Neuron (in vitro differentiated cells): ENCODE measurements around the gene C12orf57.
A peak's percentile ranks its signal among the peaks of the same experiment; 100 is the strongest.

Experiments
- H2AFZ ChIP-seq: one replicate; pipeline ENCODE4 v1.6.1; 2013; ENCODE audit warnings: low read depth, mild to moderate bottlenecking, inconsistent platforms, low read length, moderate library complexity
- H3K27me3 ChIP-seq: one replicate; pipeline ENCODE4 v1.6.1; 2013; ENCODE audit warnings: low read length; ENCODE audit not compliant: insufficient read depth
- H3K36me3 ChIP-seq: one replicate; pipeline ENCODE4 v1.6.1; 2013; ENCODE audit warnings: low read length; ENCODE audit not compliant: insufficient read depth
- H3K4me1 ChIP-seq: one replicate; pipeline ENCODE4 v1.6.1; 2013; ENCODE audit warnings: low read length; ENCODE audit not compliant: insufficient read depth
- H3K4me3 ChIP-seq: 2 replicates; pipeline ENCODE4 v1.5.1; 2013; ENCODE audit warnings: mild to moderate bottlenecking, low read length, moderate library complexity
- H3K9me3 ChIP-seq: one replicate; pipeline ENCODE4 v1.6.1; 2013; ENCODE audit warnings: low read length

The C12orf57 gene

GRCh38 chr12:6964605-6965025, 20.8 kb downstream of the C12orf57 start:
- Histone ChIP-seq H3K27me3 (no peaks in the 10 kb centered on the region), H3K4me1 (peaks cover 10% of the 10 kb centered on the region), H2AFZ (no peak overlapping the region), H3K4me3 (no peak overlapping the region), H3K36me3 (peaks cover 45% of the 10 kb centered on the region), H3K9me3 (no peaks in the 10 kb centered on the region)

GRCh38 chr12:6965026-6965661, 21.3 kb downstream of the C12orf57 start:
- no peaks in the 10 kb centered on the region for H3K27me3 ChIP-seq
- peaks cover 10% of the 10 kb centered on the region for H3K4me1 ChIP-seq
- H2AFZ ChIP-seq: no peak overlapping the region
- H3K9me3 ChIP-seq: no peaks in the 10 kb centered on the region
- H3K36me3 ChIP-seq: peaks cover 45% of the 10 kb centered on the region
- H3K4me3 ChIP-seq: no peak overlapping the region

DNA sequence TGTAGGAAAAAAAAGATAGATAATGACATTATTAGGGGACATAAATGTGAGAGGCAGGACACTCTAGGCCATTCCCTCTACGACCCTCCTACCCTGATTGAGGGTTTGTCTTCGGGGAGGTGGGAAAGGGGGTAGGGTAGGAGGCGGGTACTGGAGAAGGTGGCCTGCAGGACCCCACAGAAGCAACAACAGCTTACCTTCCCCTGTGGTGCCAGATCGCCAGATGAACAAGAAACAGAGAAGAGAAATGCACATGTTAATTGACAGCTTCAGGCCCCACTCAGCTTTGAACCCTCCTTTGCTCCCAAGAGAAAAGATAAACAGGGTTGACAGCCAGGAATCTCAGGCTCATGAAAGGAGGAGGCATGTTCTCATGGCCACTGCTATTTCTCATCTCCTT, 21.9 kb downstream of the C12orf57 start:
- H3K27me3 ChIP-seq: no peaks in the 10 kb centered on the region
- no peaks in the 10 kb centered on the region for H3K9me3 ChIP-seq
- no peak overlapping the region for H2AFZ ChIP-seq
- no peak overlapping the region for H3K4me3 ChIP-seq
- peaks cover 45% of the 10 kb centered on the region for H3K36me3 ChIP-seq
- peaks cover 10% of the 10 kb centered on the region for H3K4me1 ChIP-seq

- Histone ChIP-seq H3K27me3 (no peaks in the 10 kb centered on the region), H2AFZ (no peak overlapping the region), H3K9me3 (no peaks in the 10 kb centered on the region), H3K36me3 (peaks cover 45% of the 10 kb centered on the region), H3K4me1 (peaks cover 11% of the 10 kb centered on the region), H3K4me3 (no peak overlapping the region)
These were observed 22.5 kb downstream of the C12orf57 start for GRCh38 chr12:6966351-6966750.

GRCh38 chr12:6967651-6968100, 23.9 kb downstream of the C12orf57 start:
- H3K36me3 ChIP-seq: peaks cover 45% of the 10 kb centered on the region
- H3K4me3 ChIP-seq: no peak overlapping the region
- H2AFZ ChIP-seq: no peak overlapping the region
- H3K27me3 ChIP-seq: no peaks in the 10 kb centered on the region
- no peaks in the 10 kb centered on the region for H3K9me3 ChIP-seq
- H3K4me1 ChIP-seq: peaks cover 18% of the 10 kb centered on the region

DNA sequence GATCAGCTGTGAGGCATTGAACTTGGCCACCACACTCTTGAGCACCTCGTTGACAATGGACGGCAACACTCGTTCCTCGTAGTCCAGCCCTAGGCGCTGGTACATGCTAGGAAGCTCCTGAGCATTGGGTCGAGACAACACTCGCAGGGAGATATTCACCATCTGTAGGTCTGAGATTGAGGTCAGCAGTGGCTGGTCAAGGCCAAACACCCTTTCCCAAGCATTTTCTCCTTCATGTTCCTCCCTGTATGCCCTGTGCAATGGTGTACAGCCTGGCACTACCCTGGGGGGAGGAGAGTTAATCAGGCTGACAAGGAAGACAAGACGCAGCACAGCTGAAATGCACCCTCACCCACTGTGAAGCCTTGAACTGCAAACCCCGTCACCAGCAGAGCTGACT, 24.6 kb downstream of the C12orf57 start:
- Histone ChIP-seq H3K4me3 (no peak overlapping the region), H3K27me3 (no peaks in the 10 kb centered on the region), H3K9me3 (no peaks in the 10 kb centered on the region), H2AFZ (no peak overlapping the region), H3K36me3 (peaks cover 45% of the 10 kb centered on the region), H3K4me1 (peaks cover 18% of the 10 kb centered on the region)

DNA sequence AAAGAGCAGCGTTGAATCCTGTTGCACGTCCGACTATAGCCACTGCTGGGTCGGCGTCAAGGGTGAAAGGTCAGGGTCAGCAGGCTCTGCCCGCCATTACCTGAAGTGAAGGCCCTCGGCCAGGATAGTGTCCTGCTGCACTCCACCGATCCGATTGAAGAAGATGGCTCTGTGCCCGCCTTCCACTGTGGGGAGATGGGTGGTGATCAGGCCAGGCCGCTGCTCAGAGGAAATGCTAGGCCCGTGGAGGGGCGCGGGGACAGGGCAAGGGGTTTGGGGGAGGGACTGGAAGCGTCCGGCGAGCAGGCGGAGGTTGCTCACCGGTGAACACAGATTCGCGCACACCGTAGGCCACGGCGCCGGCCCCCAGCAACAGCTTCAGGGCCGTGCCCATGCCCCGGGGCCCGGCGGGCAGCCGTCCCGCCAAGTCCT, 26.3 kb downstream of the C12orf57 start:
- no peaks in the 10 kb centered on the region for H3K27me3 ChIP-seq
- peaks cover 18% of the 10 kb centered on the region for H3K4me1 ChIP-seq
- peaks cover 55% of the 10 kb centered on the region for H3K36me3 ChIP-seq
- no peaks in the 10 kb centered on the region for H3K9me3 ChIP-seq
- peak overlapping the region; percentile 96 for H3K4me3 ChIP-seq
- H2AFZ ChIP-seq: no peak overlapping the region

DNA sequence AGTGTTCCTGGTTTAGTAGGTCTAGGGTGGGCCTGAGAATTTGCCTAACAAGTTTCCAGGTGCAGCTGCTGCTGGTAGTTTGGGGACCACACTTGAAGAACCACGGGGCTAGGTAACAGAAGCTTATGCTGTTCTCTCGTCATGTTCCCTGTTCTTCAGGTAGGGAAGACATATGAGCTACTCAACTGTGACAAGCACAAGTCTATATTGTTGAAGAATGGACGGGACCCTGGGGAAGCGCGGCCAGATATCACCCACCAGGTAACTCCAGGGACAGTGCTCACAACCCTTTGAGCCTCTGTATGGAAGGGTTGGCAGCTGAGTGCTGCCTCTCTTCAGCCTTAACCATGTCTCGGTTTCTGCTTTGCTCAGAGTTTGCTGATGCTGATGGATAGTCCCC, 30.4 kb downstream of the C12orf57 start:
- H2AFZ ChIP-seq: no peak overlapping the region
- H3K36me3 ChIP-seq: peaks cover 56% of the 10 kb centered on the region
- no peak overlapping the region for H3K4me3 ChIP-seq
- H3K27me3 ChIP-seq: no peaks in the 10 kb centered on the region
- peaks cover 12% of the 10 kb centered on the region for H3K4me1 ChIP-seq
- H3K9me3 ChIP-seq: no peaks in the 10 kb centered on the region

DNA sequence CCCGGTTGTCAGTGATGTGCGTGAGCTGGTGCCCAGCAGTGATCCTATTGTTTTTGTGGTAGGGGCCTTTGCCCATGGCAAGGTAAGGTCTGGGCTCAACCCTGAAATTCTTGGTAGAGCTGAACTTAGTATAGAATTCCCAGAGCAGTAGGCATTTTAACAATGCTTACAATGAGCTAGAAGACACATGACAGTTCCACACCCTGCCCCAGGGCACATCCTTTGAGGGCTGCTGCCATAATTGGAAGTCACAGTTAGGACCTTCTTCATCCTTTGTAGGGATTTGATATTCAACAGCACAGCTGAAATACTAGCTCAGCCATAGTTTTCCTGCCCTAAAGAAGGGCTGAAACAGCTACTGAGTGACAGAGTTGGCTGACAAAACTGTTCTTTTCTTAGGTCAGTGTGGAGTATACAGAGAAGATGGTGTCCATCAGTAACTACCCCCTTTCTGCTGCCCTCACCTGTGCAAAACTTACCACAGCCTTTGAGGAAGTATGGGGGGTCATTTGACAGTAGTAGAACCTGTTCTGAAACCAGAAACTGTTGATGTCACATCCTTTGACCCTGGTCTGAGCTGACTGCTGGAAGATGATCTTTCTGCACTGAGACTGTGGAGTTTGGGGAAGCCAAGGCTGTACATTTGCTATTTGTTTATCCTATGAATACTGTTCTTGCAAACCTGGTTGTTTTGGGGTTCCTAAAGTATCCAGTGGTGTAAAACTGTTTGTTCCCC, 31.6 kb downstream of the C12orf57 start:
- Histone ChIP-seq H2AFZ (no peak overlapping the region), H3K27me3 (no peaks in the 10 kb centered on the region), H3K4me3 (no peak overlapping the region), H3K4me1 (peaks cover 8% of the 10 kb centered on the region), H3K9me3 (no peaks in the 10 kb centered on the region), H3K36me3 (peaks cover 66% of the 10 kb centered on the region)

DNA sequence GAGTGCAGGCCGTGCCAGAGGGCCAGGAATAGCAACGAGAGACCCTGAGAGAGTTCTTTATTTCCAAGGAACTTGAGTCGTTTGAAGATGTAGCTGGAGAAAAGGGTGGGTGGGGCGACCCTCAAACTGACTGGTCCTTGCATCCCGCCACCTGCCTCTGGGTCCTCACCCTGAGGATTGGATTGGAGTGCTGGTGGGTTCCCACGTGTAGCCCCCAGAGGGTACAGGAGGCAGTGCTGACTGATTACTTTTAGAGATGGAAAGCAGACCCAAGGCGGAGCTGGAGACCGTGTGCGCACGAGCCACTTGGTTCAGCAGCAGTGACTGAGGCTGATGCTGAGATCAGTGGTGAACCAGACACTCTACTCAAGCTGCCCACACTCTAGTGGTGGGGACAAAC, 33.8 kb downstream of the C12orf57 start:
- Histone ChIP-seq H3K9me3 (no peaks in the 10 kb centered on the region), H3K36me3 (peaks cover 82% of the 10 kb centered on the region)

GRCh38 chr12:6978188-6978587, 34.4 kb downstream of the C12orf57 start:
- peaks cover 85% of the 10 kb centered on the region for H3K36me3 ChIP-seq
- no peaks in the 10 kb centered on the region for H3K4me1 ChIP-seq
- H3K27me3 ChIP-seq: no peaks in the 10 kb centered on the region
- H2AFZ ChIP-seq: no peak overlapping the region
- H3K9me3 ChIP-seq: no peaks in the 10 kb centered on the region
- H3K4me3 ChIP-seq: no peak overlapping the region

More for the DNA sequence above, 33.8 kb downstream of the C12orf57 start:
- Histone ChIP-seq H3K4me3 (no peak overlapping the region), H2AFZ (no peak overlapping the region), H3K4me1 (no peaks in the 10 kb centered on the region), H3K27me3 (no peaks in the 10 kb centered on the region)

- H3K36me3 ChIP-seq: peaks cover 85% of the 10 kb centered on the region
- H3K4me3 ChIP-seq: no peak overlapping the region
- no peaks in the 10 kb centered on the region for H3K27me3 ChIP-seq
- H3K9me3 ChIP-seq: no peaks in the 10 kb centered on the region
- no peak overlapping the region for H2AFZ ChIP-seq
- H3K4me1 ChIP-seq: no peaks in the 10 kb centered on the region
These were observed 34.8 kb downstream of the C12orf57 start for GRCh38 chr12:6978611-6979011.

DNA sequence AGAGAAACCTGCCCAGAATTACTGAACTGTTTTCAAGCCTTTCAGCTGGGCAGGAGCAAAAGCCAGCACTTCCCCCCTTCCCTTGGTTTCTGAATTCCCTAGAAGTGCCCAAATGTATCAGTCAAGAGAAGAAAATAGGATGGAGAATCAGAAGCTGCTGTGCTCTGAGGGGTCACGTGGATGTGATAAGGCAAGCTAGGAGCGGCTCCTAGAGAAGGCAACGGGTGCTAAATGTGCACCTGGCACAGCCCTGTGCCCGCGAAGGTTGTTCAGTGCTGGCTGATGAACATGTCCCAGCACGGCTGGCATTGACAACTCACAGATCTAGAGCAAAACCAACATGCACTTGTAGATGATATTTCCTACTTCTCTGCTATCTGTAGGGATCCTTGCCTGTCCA, 35.2 kb downstream of the C12orf57 start:
- peaks cover 81% of the 10 kb centered on the region for H3K36me3 ChIP-seq

More for the DNA sequence above, 35.2 kb downstream of the C12orf57 start:
- H2AFZ ChIP-seq: no peak overlapping the region
- no peak overlapping the region for H3K4me3 ChIP-seq
- H3K27me3 ChIP-seq: no peaks in the 10 kb centered on the region
- no peaks in the 10 kb centered on the region for H3K4me1 ChIP-seq
- H3K9me3 ChIP-seq: no peaks in the 10 kb centered on the region
